ENCODE data around the gene XCL1. TPM values are rescaled to one million over a fixed set of nuclear protein-coding genes. Genes with fewer than 3 reads are reported as not detected.

The XCL1 gene
- total RNA-seq, 1 experiment from 2014 or later, result 1.4 TPM

- Histone ChIP-seq H3K4me3 (ENCODE audit: insufficient read depth, low read depth, low read length) (no peak overlapping the region), H3K36me3 (replicated peaks; ENCODE audit: control insufficient read depth, insufficient read depth, low read length) (no peaks in the 10 kb centered on the region), H3K27me3 (ENCODE audit: control insufficient read depth, insufficient read depth, low read length) (no peaks in the 10 kb centered on the region)
- DNase-seq, result no peak
Measured at GRCh38 chr1:168606096-168606495, 29.7 kb downstream of the XCL1 start.

- no peak for DNase-seq
- Histone ChIP-seq H3K27me3 (ENCODE audit: control insufficient read depth, insufficient read depth, low read length) (no peaks in the 10 kb centered on the region), H3K4me3 (ENCODE audit: insufficient read depth, low read depth, low read length) (no peak overlapping the region), H3K36me3 (replicated peaks; ENCODE audit: control insufficient read depth, insufficient read depth, low read length) (no peaks in the 10 kb centered on the region)
Measured at GRCh38 chr1:168607872-168608428, 31.5 kb downstream of the XCL1 start.

GRCh38 chr1:168608796-168609715 lies 32.7 kb downstream of the XCL1 start:
- DNase-seq, result no peak
- no peak overlapping the region for H3K4me3 ChIP-seq (ENCODE audit: insufficient read depth, low read depth, low read length)

GRCh38 chr1:168609741-168610510 lies 33.5 kb downstream of the XCL1 start:
- no peak for DNase-seq

More at GRCh38 chr1:168608796-168609715, 32.7 kb downstream of the XCL1 start:
- Histone ChIP-seq H3K36me3 (replicated peaks; ENCODE audit: control insufficient read depth, insufficient read depth, low read length) (no peaks in the 10 kb centered on the region), H3K27me3 (ENCODE audit: control insufficient read depth, insufficient read depth, low read length) (no peaks in the 10 kb centered on the region)

GRCh38 chr1:168613038-168613451 lies 36.6 kb downstream of the XCL1 start:
- Histone ChIP-seq H3K27me3 (ENCODE audit: control insufficient read depth, insufficient read depth, low read length) (no peaks in the 10 kb centered on the region), H3K36me3 (replicated peaks; ENCODE audit: control insufficient read depth, insufficient read depth, low read length) (no peaks in the 10 kb centered on the region), H3K4me3 (ENCODE audit: insufficient read depth, low read depth, low read length) (no peak overlapping the region)
- no peak for DNase-seq

More at GRCh38 chr1:168609741-168610510, 33.5 kb downstream of the XCL1 start:
- no peak overlapping the region for H3K4me3 ChIP-seq (ENCODE audit: insufficient read depth, low read depth, low read length)
- H3K27me3 ChIP-seq (ENCODE audit: control insufficient read depth, insufficient read depth, low read length), result no peaks in the 10 kb centered on the region
- no peaks in the 10 kb centered on the region for H3K36me3 ChIP-seq (replicated peaks; ENCODE audit: control insufficient read depth, insufficient read depth, low read length)

GRCh38 chr1:168613691-168614231 lies 37.4 kb downstream of the XCL1 start:
- H3K4me3 ChIP-seq (ENCODE audit: insufficient read depth, low read depth, low read length), result no peak overlapping the region
- no peak for DNase-seq

GRCh38 chr1:168614235-168614634 lies 37.8 kb downstream of the XCL1 start:
- Histone ChIP-seq H3K4me3 (ENCODE audit: insufficient read depth, low read depth, low read length) (no peak overlapping the region), H3K36me3 (replicated peaks; ENCODE audit: control insufficient read depth, insufficient read depth, low read length) (no peaks in the 10 kb centered on the region), H3K27me3 (ENCODE audit: control insufficient read depth, insufficient read depth, low read length) (no peaks in the 10 kb centered on the region)
- DNase-seq, result no peak

More at GRCh38 chr1:168613691-168614231, 37.4 kb downstream of the XCL1 start:
- Histone ChIP-seq H3K36me3 (replicated peaks; ENCODE audit: control insufficient read depth, insufficient read depth, low read length) (no peaks in the 10 kb centered on the region), H3K27me3 (ENCODE audit: control insufficient read depth, insufficient read depth, low read length) (no peaks in the 10 kb centered on the region)

GRCh38 chr1:168615965-168616364 lies 39.6 kb downstream of the XCL1 start:
- Histone ChIP-seq H3K27me3 (ENCODE audit: control insufficient read depth, insufficient read depth, low read length) (no peaks in the 10 kb centered on the region), H3K4me3 (ENCODE audit: insufficient read depth, low read depth, low read length) (no peak overlapping the region), H3K36me3 (replicated peaks; ENCODE audit: control insufficient read depth, insufficient read depth, low read length) (no peaks in the 10 kb centered on the region)
- DNase-seq, result no peak

GRCh38 chr1:168617974-168618750 lies 41.8 kb downstream of the XCL1 start:
- no peaks in the 10 kb centered on the region for H3K27me3 ChIP-seq (ENCODE audit: control insufficient read depth, insufficient read depth, low read length)
- H3K4me3 ChIP-seq (ENCODE audit: insufficient read depth, low read depth, low read length), result no peak overlapping the region
- no peaks in the 10 kb centered on the region for H3K36me3 ChIP-seq (replicated peaks; ENCODE audit: control insufficient read depth, insufficient read depth, low read length)
- DNase-seq, result no peak

- Histone ChIP-seq H3K36me3 (replicated peaks; ENCODE audit: control insufficient read depth, insufficient read depth, low read length) (no peaks in the 10 kb centered on the region), H3K27me3 (ENCODE audit: control insufficient read depth, insufficient read depth, low read length) (no peaks in the 10 kb centered on the region)
Measured at GRCh38 chr1:168618886-168619285, 42.5 kb downstream of the XCL1 start.

GRCh38 chr1:168621356-168621755 lies 45.0 kb downstream of the XCL1 start:
- no peak for DNase-seq
- Histone ChIP-seq H3K36me3 (replicated peaks; ENCODE audit: control insufficient read depth, insufficient read depth, low read length) (no peaks in the 10 kb centered on the region), H3K4me3 (ENCODE audit: insufficient read depth, low read depth, low read length) (no peak overlapping the region), H3K27me3 (ENCODE audit: control insufficient read depth, insufficient read depth, low read length) (no peaks in the 10 kb centered on the region)

More at GRCh38 chr1:168618886-168619285, 42.5 kb downstream of the XCL1 start:
- no peak overlapping the region for H3K4me3 ChIP-seq (ENCODE audit: insufficient read depth, low read depth, low read length)
- DNase-seq, result no peak

GRCh38 chr1:168623003-168623828 lies 46.8 kb downstream of the XCL1 start:
- Histone ChIP-seq H3K36me3 (replicated peaks; ENCODE audit: control insufficient read depth, insufficient read depth, low read length) (no peaks in the 10 kb centered on the region), H3K27me3 (ENCODE audit: control insufficient read depth, insufficient read depth, low read length) (no peaks in the 10 kb centered on the region), H3K4me3 (ENCODE audit: insufficient read depth, low read depth, low read length) (no peak overlapping the region)
- DNase-seq, result no peak

GRCh38 chr1:168623831-168624230 lies 47.4 kb downstream of the XCL1 start:
- Histone ChIP-seq H3K36me3 (replicated peaks; ENCODE audit: control insufficient read depth, insufficient read depth, low read length) (no peaks in the 10 kb centered on the region), H3K27me3 (ENCODE audit: control insufficient read depth, insufficient read depth, low read length) (no peaks in the 10 kb centered on the region), H3K4me3 (ENCODE audit: insufficient read depth, low read depth, low read length) (no peak overlapping the region)
- DNase-seq, result no peak

Data from H7 (cell line).